Colonic mucosa (tissue), 4 donors: ENCODE measurements around the gene NR2E1. TPM values are rescaled to one million over a fixed set of nuclear protein-coding genes. Genes with fewer than 3 reads are reported as not detected.

ENCODE experiments used
- DNase-seq: peaks from one replicate; pipeline ENCODE4 v3.0.0-alpha.2; 2020
- H3K27ac ChIP-seq: fragments of 200-600 bp; one replicate; pipeline ENCODE4 v1.8.0; 2021
- H3K27me3 ChIP-seq: fragments of 200-600 bp; one replicate; pipeline ENCODE4 v1.8.0; 2021
- H3K36me3 ChIP-seq: fragments of 200-600 bp; one replicate; pipeline ENCODE4 v1.8.0; 2021
- H3K4me1 ChIP-seq: fragments of 200-600 bp; one replicate; pipeline ENCODE4 v1.8.0; 2021; ENCODE audit warnings: mild to moderate bottlenecking
- H3K4me3 ChIP-seq: fragments of 200-600 bp; one replicate; pipeline ENCODE4 v1.8.0; 2021
- H3K9ac ChIP-seq, 2 donors: one replicate each; pipeline ENCODE4 v1.7.0; 2013; ENCODE audit warnings: control low read depth in 2 of 2, low read depth in 2 of 2, low read length in 2 of 2
- H3K9me3 ChIP-seq: fragments of 200-600 bp; one replicate; pipeline ENCODE4 v1.8.0; 2021
- intact Hi-C: fragments of 100-400 bp; cut with DNase I; formaldehyde crosslinking; loops from one replicate; pipeline ENCODE4 v1.14.1; 2022
- total RNA-seq, 2 donors: library from RNA; stranded (reverse); fragmentation: NEBNext Ultra II Directional in 1 of 2; extraction: Animal tissue kit (Norgen Biotek cat#: 25700) in 1 of 2; gene quantifications; one replicate each; pipeline ENCODE4 v1.2.1, GENCODE V29; 2021
- TF ChIP-seq, protein P1 (sequence below): fragments of 200-600 bp; IDR thresholded peaks from one replicate; pipeline ENCODE4 v1.8.0; 2022; ENCODE audit warnings: antibody characterized with exemption, mild to moderate bottlenecking
- donor health status: healthy.
- donor health status: DM: no; HTN: no; CAD: no.
- donor health status: DM: no; HTN: no; CAD: no.

The NR2E1 gene
- total RNA-seq, 2 donors from 2014 or later: not detected

DNA sequence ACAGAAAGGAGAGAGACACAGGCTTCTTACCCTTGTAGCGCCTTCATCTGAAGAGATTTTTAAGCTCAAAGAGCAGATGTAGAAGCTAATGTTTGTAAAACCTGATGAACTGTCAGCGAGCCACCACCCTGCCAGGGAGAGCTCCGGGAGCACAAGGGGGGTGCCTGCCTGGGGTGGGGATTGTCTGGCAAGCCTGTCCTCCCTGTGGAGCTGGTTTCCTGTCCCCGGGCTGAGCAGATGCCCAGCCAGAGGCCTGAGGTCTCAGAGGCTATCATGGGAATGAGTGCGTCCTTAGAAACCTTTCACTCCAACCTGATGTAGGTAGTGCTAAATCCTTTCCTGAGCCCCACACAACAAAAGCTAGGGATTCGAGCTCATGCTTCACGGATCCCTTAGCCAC is 41.9 kb upstream of the NR2E1 start:
- TF ChIP-seq, protein P1, sequence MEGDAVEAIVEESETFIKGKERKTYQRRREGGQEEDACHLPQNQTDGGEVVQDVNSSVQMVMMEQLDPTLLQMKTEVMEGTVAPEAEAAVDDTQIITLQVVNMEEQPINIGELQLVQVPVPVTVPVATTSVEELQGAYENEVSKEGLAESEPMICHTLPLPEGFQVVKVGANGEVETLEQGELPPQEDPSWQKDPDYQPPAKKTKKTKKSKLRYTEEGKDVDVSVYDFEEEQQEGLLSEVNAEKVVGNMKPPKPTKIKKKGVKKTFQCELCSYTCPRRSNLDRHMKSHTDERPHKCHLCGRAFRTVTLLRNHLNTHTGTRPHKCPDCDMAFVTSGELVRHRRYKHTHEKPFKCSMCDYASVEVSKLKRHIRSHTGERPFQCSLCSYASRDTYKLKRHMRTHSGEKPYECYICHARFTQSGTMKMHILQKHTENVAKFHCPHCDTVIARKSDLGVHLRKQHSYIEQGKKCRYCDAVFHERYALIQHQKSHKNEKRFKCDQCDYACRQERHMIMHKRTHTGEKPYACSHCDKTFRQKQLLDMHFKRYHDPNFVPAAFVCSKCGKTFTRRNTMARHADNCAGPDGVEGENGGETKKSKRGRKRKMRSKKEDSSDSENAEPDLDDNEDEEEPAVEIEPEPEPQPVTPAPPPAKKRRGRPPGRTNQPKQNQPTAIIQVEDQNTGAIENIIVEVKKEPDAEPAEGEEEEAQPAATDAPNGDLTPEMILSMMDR: no peak
- H3K9ac ChIP-seq: no peak overlapping the region
- no peak overlapping the region for H3K27ac ChIP-seq
- peaks cover 7% of the 10 kb centered on the region for H3K4me1 ChIP-seq
- H3K27me3 ChIP-seq: peaks cover 41% of the 10 kb centered on the region
- H3K4me3 ChIP-seq: no peak overlapping the region
- no peaks in the 10 kb centered on the region for H3K9me3 ChIP-seq
- no peak for DNase-seq
- intact Hi-C loops: no loop called here
- no peaks in the 10 kb centered on the region for H3K36me3 ChIP-seq

DNA sequence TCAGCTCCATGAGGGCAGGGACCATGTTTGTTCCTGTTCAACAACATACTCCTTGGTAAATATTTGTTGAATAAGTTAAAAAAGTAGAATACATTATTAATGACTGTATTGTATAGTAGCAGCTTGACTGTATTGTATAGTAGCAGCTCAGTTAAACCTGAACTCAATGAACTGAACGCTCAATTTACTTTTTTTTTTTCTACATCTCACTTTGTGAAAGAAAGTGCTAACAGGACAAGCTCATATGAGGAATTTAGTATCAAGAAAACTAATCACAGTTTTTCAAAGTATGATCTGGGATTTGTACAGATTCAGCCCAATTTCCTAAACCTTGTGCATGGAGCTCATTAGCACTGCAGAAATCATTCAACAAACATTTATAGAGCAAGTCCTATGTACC is 38.8 kb upstream of the NR2E1 start:
- no peaks in the 10 kb centered on the region for H3K9me3 ChIP-seq
- peaks cover 3% of the 10 kb centered on the region for H3K4me1 ChIP-seq
- no peak overlapping the region for H3K4me3 ChIP-seq
- no peak overlapping the region for H3K27ac ChIP-seq
- peaks cover 22% of the 10 kb centered on the region for H3K27me3 ChIP-seq
- TF ChIP-seq, protein P1: no peak
- intact Hi-C loops: no loop called here
- no peaks in the 10 kb centered on the region for H3K36me3 ChIP-seq
- no peak for DNase-seq
- no peak overlapping the region for H3K9ac ChIP-seq

DNA sequence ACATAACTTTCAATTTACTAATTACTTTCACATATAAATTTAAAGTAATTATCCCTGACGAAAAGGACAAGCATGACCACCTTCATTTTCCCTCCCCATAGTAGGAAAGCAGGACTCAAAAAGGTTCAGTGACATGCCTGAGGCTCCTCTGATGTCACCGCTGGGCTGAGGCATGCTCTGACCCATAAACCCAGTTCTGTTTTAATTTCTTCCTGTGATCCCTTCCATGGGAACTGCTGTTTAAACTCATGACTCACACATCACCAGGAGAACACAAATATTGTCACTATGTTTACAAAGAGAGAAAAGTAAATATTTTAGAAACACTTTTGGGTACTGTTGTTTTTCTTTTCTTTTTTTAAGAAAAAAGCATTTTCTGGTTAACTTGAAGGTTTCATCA is 38.0 kb upstream of the NR2E1 start:
- TF ChIP-seq, protein P1: no peak
- H3K9ac ChIP-seq: no peak overlapping the region

DNA sequence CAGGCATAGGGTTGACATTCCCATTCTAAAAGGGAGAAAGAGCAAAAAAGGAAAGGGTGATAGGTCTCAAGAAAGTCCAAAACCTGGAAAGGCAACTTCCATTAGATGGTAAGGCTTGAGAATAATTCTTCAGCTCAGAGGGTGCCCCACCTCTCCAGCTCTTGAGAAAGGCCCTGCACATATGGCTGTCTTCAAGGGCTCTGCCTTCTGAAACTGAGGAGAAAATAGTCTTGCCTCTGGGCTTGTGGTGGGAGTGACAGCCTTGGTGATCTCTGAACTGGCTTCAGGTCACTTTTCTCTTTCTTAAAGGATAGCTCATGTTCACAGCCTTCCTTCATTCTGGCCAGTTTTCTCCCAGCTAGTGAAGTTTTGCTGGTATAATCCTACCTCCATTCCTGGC is 35.6 kb upstream of the NR2E1 start:
- H3K36me3 ChIP-seq: no peaks in the 10 kb centered on the region
- H3K4me1 ChIP-seq: peaks cover 8% of the 10 kb centered on the region
- no peak overlapping the region for H3K9ac ChIP-seq
- no peak for DNase-seq
- no peaks in the 10 kb centered on the region for H3K9me3 ChIP-seq
- H3K27me3 ChIP-seq: peaks cover 24% of the 10 kb centered on the region
- H3K4me3 ChIP-seq: no peak overlapping the region
- TF ChIP-seq, protein P1: no peak
- no peak overlapping the region for H3K27ac ChIP-seq
- intact Hi-C loops: no loop called here

More for the DNA sequence above, 38.0 kb upstream of the NR2E1 start:
- no peaks in the 10 kb centered on the region for H3K9me3 ChIP-seq
- H3K4me3 ChIP-seq: no peak overlapping the region
- H3K27me3 ChIP-seq: peaks cover 27% of the 10 kb centered on the region
- no peaks in the 10 kb centered on the region for H3K36me3 ChIP-seq
- intact Hi-C loops: no loop called here
- no peak overlapping the region for H3K27ac ChIP-seq
- peaks cover 3% of the 10 kb centered on the region for H3K4me1 ChIP-seq
- DNase-seq: no peak

DNA sequence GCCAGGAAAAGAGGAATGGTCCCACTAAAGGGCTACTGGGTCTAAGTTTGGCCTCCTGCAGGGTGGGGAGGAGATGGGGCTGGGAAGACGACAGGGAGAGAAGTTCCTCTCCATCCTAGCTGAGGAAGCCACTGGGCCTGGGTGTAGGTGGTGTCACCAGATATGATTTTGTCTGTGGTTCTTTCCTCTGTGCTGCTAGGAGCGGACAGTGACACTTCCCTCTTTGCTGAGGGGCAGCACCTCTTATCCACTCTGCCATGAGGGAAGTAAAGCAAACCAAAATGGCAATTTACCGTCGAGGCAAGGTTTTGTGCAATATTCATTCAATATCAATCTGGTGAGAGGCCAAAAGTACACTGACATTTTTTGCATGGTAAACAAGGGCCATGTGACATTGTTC is 33.0 kb upstream of the NR2E1 start:
- TF ChIP-seq, protein P1: no peak
- Histone ChIP-seq H3K27ac (no peak overlapping the region), H3K9ac (no peak overlapping the region), H3K4me3 (no peak overlapping the region), H3K36me3 (no peaks in the 10 kb centered on the region), H3K4me1 (peaks cover 5% of the 10 kb centered on the region), H3K9me3 (no peaks in the 10 kb centered on the region), H3K27me3 (peaks cover 23% of the 10 kb centered on the region)
- DNase-seq: no peak
- intact Hi-C loops: no loop called here
